GM18502 (cell line): ENCODE measurements around the gene ANTXR1.

Experiments
- ATAC-seq: cut with Tn5 transposase; IDR thresholded peaks from one replicate; pipeline ENCODE4 v1.9.1; 2021; ENCODE audit warnings: mild to moderate bottlenecking; ENCODE audit not compliant: unreplicated experiment, poor library complexity

The ANTXR1 gene

GRCh38 chr2:69196327-69197117, 183.5 kb downstream of the ANTXR1 start:
- ATAC-seq: no peak

- no peak for ATAC-seq
Measured at GRCh38 chr2:69200107-69200520, 187.1 kb downstream of the ANTXR1 start.

DNA sequence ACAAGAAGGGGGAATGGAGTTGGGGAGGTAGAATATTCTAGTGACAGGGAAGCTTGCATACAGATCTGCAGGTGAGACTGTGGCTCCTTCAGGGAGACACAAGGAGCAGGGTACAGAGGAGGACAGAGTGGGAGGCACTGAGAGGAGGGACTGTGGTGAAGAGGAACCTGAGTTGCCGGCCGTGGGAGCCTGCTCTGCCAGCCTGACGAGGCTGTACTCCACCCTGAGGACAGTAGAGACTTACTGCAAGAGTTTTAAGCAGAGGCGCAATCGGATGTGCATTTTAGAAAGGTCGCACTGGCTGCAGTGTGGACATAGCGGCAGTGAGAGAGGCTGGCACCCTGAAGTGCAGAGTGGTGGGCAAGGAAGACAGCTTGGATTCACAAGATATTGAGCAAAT, 188.3 kb downstream of the ANTXR1 start:
- no peak for ATAC-seq

GRCh38 chr2:69202327-69202726, 189.3 kb downstream of the ANTXR1 start:
- ATAC-seq: no peak

GRCh38 chr2:69203166-69203985, 190.4 kb downstream of the ANTXR1 start:
- ATAC-seq: no peak

DNA sequence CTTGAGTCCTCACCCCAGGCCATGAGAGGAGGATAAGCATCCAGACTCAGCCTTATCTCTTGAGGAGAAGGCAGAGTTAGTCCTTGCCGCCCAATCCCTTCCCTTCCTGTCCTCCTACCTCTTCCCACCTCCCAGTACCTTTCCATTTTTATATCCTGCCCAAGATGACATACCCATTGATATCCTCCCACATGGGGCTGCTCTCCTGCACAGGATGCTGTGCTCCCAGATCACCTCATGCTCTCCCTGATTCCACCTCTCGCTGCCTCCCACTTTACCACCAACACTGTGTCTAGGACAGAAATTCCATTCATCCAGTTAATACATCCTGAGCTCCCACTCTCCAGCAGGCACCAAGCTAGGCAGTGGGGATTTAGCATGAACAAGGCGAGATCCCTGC, 191.7 kb downstream of the ANTXR1 start:
- no peak for ATAC-seq

DNA sequence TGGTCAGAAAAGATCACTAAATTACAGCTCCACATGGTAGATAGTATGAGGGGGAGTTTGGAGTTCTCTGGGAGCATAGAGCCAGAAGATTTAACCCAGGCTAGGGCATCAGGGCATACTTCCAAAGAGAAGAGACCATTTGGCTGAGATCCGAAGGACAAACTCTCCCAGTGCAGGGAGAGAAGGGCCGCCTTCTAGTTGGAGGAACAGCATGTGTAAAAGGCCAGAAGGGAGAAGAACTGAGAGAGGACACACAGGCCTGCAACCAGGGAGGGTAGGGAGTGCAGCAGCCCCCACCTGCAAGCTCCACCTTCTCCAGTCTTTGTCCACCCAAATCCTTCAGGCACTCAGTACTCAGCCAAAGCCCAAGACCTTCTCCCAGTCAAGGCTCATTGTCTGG, 192.1 kb downstream of the ANTXR1 start:
- no peak for ATAC-seq

DNA sequence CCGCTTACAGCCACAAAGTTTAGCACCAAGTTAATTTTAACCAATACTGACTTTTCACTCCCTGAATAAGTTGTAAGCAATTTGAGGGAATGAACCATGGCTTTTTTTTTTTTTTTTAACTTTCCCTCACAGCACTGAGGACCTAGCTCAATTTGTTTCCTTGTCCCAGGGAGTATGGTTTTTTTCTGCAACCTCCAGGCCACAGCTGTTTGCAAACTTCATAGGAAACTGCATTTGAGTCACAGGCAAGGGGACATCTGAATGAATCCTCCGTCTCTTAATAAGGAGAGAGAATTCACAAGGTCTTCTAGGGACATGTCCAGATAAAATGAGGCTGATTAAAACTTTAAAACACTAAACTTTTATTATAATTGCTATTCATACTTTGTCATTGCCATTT, 192.5 kb downstream of the ANTXR1 start:
- ATAC-seq: no peak

GRCh38 chr2:69208023-69208595, 195.1 kb downstream of the ANTXR1 start:
- no peak for ATAC-seq

- no peak for ATAC-seq
Measured at GRCh38 chr2:69209482-69209881, 196.5 kb downstream of the ANTXR1 start.

DNA sequence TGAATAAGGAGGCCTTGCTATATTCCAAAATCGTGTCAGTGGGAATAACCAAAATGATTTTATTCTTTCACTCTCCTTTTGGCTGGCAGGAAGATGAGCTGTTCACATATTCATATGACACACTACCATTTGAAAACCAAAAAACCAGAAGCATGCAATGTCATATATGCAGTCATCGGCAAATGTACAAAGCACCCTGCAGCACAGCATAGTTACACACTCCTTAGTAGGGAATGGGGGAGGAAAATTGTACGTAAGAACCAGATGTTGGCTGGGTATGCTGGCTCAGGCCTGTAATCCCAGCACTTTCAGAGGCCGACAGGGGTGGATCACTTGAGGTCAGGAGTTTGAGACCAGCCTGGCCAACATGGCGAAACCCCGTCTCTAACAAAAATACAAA, 197.4 kb downstream of the ANTXR1 start:
- no peak for ATAC-seq

- ATAC-seq: no peak
Measured at GRCh38 chr2:69211048-69211447, 198.1 kb downstream of the ANTXR1 start.

DNA sequence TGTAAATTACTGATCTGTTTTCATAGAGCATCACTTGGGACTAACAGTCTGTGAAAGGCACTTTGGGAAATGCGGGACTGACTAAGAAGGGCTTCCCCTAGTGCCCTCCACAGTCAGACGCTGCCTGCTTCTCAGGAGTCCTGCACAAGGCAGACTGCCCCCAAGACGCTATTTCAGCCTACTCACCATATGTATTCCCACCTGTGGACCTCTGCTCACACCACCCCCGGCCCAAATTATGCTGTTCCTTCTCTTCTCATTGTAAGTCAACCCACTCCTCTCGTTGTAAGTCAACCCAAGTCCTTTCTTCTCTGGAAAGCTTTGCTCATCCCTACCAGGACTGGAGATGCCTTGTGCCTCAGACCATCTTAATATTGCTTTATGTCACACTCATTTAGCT, 198.7 kb downstream of the ANTXR1 start:
- no peak for ATAC-seq

- ATAC-seq: no peak
Measured at GRCh38 chr2:69212238-69213028, 199.5 kb downstream of the ANTXR1 start.

GRCh38 chr2:69213201-69213600, 200.2 kb downstream of the ANTXR1 start:
- no peak for ATAC-seq

- no peak for ATAC-seq
Measured at GRCh38 chr2:69213782-69214181, 200.8 kb downstream of the ANTXR1 start.

DNA sequence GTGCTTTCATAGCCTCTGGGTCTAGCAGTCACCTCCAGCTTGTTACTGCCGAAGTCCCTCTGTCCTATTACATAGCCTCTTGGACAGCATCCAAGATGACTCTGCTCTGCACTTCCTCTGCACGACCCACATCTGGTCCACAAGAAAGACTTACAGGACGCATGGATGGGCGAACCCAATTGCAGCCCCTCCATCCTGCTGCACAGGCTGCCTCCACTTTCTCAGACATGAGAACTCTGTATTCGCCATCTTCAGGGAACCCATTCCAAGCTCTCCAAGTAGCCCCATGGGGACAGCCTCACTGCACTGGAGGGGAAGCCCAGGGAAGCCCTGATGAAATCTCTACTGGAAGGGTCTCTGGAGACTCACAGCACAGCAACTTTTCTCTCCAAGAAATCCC, 201.9 kb downstream of the ANTXR1 start:
- ATAC-seq: no peak

- ATAC-seq: no peak
Measured at GRCh38 chr2:69216535-69217332, 203.8 kb downstream of the ANTXR1 start.

- ATAC-seq: no peak
Measured at GRCh38 chr2:69217333-69218080, 204.5 kb downstream of the ANTXR1 start.
